CD4-positive, alpha-beta T cell treated with Interferon alpha-2 for 1 hour (primary cell): Measurements from ENCODE around the gene SLC5A10.
A peak's percentile ranks its signal among the peaks of the same experiment; 100 is the strongest.
"Not testable (repeated sequence)": the region's sequence is repeated elsewhere in the genome, so short reads cannot be mapped to it uniquely, and the experiment has no call there.

ENCODE experiments used
- DNase-seq, 2 donors: peaks; one replicate each; pipeline ENCODE4 v3.0.0-alpha.2; 2020 to 2022

Gene SLC5A10

DNA sequence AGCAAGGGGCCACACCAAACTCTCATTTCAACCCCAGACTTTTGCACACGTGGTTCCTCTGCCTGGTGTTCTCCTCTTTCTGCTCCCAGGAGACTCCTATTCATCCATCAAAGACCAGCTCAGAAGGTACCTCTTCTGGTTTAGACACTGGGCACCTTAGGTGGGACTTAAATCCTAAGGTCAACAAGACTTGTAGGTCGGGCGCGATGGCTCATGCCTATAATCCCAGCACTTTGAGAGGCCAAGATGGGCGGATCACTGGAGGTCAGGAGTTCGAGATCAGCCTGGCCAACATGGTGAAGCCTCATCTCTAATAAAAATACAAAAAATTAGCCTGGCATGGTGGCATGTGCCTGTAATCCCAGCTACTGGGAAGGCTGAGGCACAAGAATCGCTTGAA, 95.5 kb downstream of the SLC5A10 start:
- DNase-seq: not testable (repeated sequence)

DNA sequence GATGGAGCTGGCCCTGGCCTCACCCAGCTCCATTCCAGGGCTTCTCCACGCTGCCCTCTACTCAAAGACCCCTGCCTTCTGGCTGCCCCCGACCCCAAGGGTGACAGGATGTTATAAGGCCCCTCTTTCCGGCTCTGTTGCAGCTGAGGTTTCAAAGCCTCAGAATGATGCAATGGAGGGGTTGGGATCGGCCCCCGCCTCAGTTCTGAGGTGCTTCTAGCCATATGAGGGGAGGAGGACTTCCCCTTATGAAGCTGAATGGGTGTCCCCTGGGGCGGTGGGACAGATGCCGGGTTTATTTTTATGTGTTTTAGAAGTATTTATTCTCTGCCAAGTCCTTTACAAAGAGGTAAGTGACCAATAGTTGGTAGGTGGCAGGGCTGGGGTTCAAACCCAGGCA, 96.9 kb downstream of the SLC5A10 start:
- DNase-seq: peak in 1 of 2 donors; percentile 1

DNA sequence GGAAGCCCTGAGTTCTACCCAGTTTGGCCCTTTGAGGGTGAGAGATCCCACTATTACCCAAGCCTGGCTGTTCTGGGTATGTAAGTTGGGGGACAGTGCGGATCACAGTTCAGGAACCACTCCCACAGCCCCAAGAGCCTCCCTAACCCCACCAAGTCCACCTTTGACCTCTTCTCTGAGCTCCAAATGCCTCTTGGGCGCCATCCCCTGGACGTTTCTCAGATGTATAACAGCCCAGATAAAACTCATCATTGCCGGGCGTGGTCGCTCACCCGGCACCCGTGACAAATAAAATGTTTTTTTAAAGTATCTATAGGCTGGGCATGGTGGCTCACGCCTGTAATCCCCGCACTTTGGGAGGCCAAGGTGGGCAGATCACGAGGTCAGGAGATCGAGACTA, 103.5 kb downstream of the SLC5A10 start:
- not testable (repeated sequence) for DNase-seq

DNA sequence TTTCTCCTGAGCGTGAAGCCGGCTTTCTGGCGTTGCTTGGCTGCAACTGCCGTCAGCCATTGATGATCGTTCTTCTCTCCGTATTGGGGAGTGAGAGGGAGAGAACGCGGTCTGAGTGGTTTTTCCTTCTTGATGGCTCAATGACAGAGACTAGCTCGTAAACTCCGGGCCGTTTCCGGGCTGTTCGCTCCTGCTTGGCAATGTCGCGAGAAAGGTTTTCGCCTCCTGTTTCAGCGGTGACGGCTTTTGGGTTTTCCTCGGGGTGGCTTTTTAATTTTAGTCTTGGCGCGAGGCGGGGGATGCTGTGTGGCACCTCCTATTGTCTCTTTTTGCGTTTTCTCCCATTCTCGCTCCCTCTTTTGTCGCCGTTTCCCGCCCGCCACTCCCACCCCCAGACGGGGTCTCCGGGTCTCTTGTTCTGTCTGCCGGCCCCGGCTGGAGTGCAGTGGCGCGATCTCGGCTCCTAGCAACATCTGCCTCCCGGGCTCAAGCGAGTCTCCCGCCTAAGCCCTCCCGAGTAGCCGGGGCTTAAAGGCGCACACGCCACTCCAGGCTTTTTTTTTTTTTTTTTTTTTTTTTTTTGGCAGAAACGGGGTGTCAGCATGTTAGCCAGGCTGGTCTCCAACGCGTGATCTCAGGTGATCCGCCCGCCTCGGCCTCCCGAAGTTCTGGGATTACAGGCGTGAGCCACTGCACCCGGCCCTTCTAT, 110.2 kb downstream of the SLC5A10 start:
- DNase-seq: peak; percentile 81 to 85

DNA sequence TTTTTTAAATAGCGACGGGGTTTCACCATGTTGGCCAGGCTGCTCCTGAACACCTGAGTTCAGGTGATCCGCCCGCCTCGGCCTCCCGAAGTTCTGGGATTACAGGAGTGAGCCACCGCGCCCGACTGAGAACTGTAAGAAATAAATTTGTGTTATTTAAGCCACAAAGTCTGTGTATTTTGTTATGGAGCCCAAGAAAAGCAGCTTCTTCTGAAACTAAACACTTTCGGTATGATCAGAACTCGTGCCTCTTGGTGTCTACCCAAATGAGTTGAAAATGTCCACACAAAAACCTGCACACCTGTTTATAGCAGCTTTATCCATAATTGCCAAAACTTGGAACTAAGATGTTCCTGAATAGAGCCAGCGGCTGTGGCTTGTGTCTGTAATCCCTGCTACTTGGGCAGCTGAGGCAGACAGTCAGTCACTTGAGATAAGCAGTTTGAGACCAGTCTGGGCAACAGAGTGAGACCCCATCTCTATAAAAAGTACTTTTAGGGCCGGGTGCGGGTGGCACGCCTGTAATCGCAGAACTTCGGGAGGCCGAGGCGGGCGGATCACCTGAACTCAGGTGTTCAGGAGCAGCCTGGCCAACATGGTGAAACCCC, 110.9 kb downstream of the SLC5A10 start:
- not testable (repeated sequence) for DNase-seq

DNA sequence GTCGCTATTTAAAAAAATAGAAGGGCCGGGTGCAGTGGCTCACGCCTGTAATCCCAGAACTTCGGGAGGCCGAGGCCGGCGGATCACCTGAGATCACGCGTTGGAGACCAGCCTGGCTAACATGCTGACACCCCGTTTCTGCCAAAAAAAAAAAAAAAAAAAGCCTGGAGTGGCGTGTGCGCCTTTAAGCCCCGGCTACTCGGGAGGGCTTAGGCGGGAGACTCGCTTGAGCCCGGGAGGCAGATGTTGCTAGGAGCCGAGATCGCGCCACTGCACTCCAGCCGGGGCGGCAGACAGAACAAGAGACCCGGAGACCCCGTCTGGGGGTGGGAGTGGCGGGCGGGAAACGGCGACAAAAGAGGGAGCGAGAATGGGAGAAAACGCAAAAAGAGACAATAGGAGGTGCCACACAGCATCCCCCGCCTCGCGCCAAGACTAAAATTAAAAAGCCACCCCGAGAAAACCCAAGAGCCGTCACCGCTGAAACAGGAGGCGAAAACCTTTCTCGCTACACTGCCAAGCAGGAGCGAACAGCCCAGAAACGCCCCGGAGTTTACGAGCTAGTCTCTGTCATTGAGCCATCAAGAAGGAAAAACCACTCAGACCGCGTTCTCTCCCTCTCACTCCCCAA, 111.5 kb downstream of the SLC5A10 start:
- peak; percentile 86 to 90 for DNase-seq

DNA sequence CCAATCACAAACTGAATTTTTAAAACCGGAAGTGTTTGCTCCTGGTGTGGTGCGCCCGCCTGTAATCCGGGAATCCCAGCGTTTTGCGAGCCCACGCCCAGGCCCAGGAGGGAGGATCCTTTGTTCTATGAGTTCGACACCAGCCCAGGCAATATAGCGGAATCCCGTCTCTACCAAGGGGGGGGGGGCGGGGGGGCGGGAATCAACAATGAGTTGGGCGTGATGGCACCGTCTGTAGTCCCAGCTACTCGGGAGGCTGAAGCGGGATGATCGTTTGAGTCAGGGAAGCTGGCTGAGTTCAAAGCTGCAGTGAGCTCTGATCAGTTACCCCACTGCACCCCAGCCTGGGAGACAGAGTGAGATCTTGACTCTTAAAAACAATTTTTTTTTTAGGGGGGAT, 112.4 kb downstream of the SLC5A10 start:
- not testable (repeated sequence) for DNase-seq

DNA sequence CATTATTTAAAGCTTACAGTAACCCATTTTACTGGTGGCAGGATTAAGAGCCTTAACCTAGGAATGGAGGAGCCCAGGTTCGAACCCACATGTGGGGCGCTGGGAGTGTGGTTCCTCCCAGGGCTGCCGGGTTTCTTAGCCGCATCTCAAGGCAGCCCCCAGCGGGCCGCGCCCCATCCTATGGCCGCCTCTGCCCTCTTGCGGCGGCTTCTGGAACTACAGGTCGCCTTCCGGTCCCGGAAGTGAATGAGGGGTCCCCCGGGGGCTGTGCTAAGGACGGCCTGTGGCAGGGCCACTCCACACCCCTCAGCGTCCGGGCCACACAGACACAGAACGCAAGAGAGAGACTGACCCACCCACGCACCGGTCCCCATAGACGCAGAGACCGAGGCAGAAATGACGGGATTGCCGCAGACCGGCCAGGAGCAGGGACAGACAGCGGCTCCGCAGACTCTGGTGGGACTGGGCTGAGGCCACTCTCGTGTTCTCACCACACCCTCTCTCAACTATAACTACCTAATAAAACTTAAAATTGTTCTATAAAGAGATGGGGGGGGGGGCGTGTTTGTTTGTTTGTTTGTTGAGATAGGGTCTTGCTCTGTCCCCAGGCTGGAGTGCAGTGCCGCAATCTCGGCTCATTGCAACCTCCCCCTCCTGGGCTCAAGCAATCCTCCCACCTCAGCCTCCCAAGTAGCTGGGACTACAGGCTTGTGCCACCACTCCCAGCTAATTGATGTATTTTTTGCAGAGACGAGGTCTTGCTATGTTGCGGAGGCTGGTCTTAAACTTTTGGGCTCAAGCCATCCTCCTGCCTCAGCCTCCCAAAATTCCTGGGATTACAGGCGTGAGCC, 118.6 kb downstream of the SLC5A10 start:
- not testable (repeated sequence) for DNase-seq
